VCaP (cell line): ENCODE results near the gene SLC18A3.

Experiments
- H3K27ac ChIP-seq: fragments of 450-650 bp; 2 replicates; pipeline ENCODE4 v1.5.1; 2017
- TF ChIP-seq, protein P1 (sequence below): fragments of 450-650 bp; conservative IDR thresholded peaks from 2 replicates; pipeline ENCODE4 v1.5.1; 2017; ENCODE audit warnings: mild to moderate bottlenecking, moderate library complexity

The SLC18A3 gene

DNA sequence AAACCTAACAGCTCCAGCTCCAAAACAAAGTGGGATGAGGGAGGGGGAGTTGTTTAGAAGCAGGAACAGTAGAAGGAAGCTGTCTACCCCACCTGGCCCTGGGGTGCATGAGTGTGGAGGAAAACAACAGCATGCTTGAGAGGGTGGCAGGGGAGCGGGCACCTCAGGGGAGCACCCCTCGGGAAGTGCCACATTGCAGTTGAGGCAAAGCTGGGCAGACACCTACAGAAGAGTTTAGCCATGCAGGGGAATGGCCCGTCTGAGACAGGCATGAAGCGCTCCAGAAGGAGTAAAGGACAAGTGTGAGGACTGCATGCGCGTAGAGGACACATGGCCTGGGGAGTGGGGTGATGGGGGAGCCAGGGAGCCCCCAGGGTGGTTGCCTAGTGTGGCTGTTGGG, 21.9 kb downstream of the SLC18A3 start:
- no peak overlapping the region for H3K27ac ChIP-seq
- TF ChIP-seq, protein P1, sequence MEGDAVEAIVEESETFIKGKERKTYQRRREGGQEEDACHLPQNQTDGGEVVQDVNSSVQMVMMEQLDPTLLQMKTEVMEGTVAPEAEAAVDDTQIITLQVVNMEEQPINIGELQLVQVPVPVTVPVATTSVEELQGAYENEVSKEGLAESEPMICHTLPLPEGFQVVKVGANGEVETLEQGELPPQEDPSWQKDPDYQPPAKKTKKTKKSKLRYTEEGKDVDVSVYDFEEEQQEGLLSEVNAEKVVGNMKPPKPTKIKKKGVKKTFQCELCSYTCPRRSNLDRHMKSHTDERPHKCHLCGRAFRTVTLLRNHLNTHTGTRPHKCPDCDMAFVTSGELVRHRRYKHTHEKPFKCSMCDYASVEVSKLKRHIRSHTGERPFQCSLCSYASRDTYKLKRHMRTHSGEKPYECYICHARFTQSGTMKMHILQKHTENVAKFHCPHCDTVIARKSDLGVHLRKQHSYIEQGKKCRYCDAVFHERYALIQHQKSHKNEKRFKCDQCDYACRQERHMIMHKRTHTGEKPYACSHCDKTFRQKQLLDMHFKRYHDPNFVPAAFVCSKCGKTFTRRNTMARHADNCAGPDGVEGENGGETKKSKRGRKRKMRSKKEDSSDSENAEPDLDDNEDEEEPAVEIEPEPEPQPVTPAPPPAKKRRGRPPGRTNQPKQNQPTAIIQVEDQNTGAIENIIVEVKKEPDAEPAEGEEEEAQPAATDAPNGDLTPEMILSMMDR: no peak

GRCh38 chr10:49632406-49633317, 22.6 kb downstream of the SLC18A3 start:
- TF ChIP-seq, protein P1: no peak

GRCh38 chr10:49633327-49634068, 23.4 kb downstream of the SLC18A3 start:
- H3K27ac ChIP-seq: no peak overlapping the region
- TF ChIP-seq, protein P1: no peak

More at GRCh38 chr10:49632406-49633317, 22.6 kb downstream of the SLC18A3 start:
- H3K27ac ChIP-seq: no peak overlapping the region

DNA sequence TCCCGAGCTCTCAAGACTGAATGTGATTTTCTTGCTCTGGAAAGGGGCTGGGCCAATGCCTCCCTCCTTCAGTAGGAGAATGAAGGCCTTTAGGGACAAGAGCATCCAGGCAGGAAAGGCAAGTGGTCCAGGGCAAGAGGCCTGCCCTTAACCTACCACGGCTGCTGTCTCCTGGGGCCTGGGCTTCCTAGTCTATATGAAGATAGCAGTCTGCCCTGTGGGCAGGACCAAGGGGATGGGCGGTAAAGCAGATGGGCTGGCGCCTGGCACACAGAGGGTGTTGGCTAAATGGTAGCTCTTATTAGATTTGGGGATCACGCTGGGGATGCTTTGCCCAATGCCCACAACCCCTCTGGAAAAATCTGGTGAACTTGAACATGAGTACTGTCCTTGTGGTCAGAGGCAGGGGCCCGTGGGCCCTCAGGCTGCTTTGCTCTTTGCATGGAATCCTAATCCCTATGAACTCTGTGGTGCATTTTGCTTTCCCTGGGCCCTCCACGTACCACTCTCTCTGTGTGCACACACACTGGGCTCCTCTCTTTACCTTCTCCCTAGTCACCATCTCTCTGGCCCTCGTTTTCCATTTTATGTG, 24.1 kb downstream of the SLC18A3 start:
- H3K27ac ChIP-seq: no peak overlapping the region
- TF ChIP-seq, protein P1: no peak

- H3K27ac ChIP-seq: no peak overlapping the region
- TF ChIP-seq, protein P1: no peak
Measured at GRCh38 chr10:49642311-49642710, 32.2 kb downstream of the SLC18A3 start.

DNA sequence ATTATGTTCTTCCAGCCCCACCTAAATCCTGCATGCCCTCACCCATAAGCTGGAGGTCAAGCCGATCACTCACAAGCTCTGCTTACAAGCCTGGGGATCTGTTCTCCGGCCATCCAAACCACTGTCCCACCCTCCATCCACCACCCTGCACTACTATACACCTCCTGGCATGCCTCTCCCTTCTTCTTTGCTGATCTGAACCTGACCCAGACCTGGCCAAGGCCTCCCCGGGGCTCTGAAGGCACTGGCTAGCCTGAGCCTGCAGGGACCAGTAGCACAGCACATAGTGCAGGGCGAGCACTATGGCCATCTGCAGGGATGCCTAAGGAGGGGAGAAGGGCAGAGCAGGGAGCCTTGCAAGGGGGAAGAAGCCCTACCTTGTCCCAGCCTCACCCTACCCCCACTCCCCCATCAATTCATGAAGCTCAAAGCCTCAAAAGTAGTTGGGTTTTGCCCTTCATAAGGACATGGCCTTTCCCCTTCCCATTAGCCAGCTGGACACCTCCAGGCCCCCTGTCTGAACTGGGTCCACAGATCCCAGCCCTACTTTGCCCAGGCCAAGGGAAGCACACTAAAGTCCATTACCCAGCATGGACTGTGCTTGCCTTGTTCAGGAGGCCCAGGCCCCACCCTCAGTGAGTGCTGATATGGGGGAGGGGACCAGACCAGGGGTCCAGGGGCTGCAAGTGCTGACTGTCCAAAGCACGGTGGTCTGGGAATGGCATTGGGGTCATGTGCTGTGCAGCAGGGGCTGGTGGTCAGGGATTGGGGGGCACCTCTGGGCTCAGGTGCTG, 33.3 kb downstream of the SLC18A3 start:
- TF ChIP-seq, protein P1: no peak
- no peak overlapping the region for H3K27ac ChIP-seq
